CD4-positive, alpha-beta T cell treated with Interleukin-17A for 1 hour (primary cell): ENCODE measurements around the gene CRABP1.

Experiments
- DNase-seq: peaks from one replicate; pipeline ENCODE4 v3.0.0-alpha.2; 2020

CRABP1 gene

GRCh38 chr15:78317145-78317836 lies 22.9 kb upstream of the CRABP1 start:
- DNase-seq = no peak

- DNase-seq = no peak
These were observed 20.6 kb upstream of the CRABP1 start for GRCh38 chr15:78319588-78319987.

GRCh38 chr15:78320183-78320582 lies 20.0 kb upstream of the CRABP1 start:
- no peak for DNase-seq

GRCh38 chr15:78321041-78321570 lies 19.0 kb upstream of the CRABP1 start:
- no peak for DNase-seq

GRCh38 chr15:78321786-78322185 lies 18.4 kb upstream of the CRABP1 start:
- no peak for DNase-seq

- no peak for DNase-seq
These were observed 17.9 kb upstream of the CRABP1 start for GRCh38 chr15:78322243-78322642.

- DNase-seq = no peak
These were observed 17.2 kb upstream of the CRABP1 start for GRCh38 chr15:78322724-78323521.

GRCh38 chr15:78323693-78324092 lies 16.5 kb upstream of the CRABP1 start:
- DNase-seq = no peak

GRCh38 chr15:78324144-78324543 lies 16.0 kb upstream of the CRABP1 start:
- no peak for DNase-seq

GRCh38 chr15:78325092-78325843 lies 14.9 kb upstream of the CRABP1 start:
- DNase-seq = no peak

GRCh38 chr15:78327466-78327865 lies 12.7 kb upstream of the CRABP1 start:
- no peak for DNase-seq

GRCh38 chr15:78329625-78330024 lies 10.5 kb upstream of the CRABP1 start:
- DNase-seq = no peak

- no peak for DNase-seq
These were observed 5.3 kb upstream of the CRABP1 start for GRCh38 chr15:78334845-78335244.

GRCh38 chr15:78335985-78336384 lies 4.2 kb upstream of the CRABP1 start:
- no peak for DNase-seq

- no peak for DNase-seq
These were observed 1.4 kb upstream of the CRABP1 start for GRCh38 chr15:78338781-78339180.

- no peak for DNase-seq
These were observed 594 bp upstream of the CRABP1 start for GRCh38 chr15:78339559-78339958.

- no peak for DNase-seq
These were observed 1.2 kb downstream of the CRABP1 start for GRCh38 chr15:78341057-78341987.

- DNase-seq = no peak
These were observed 1.9 kb downstream of the CRABP1 start for GRCh38 chr15:78342021-78342420.

GRCh38 chr15:78343276-78344060 lies 3.3 kb downstream of the CRABP1 start:
- DNase-seq = no peak

GRCh38 chr15:78345396-78346125 lies 5.4 kb downstream of the CRABP1 start:
- DNase-seq = no peak
